Measurements from ENCODE around the gene MYO1B. TPM values are rescaled to one million over a fixed set of nuclear protein-coding genes. Genes with fewer than 3 reads are reported as not detected.
A peak's percentile ranks its signal among the peaks of the same experiment; 100 is the strongest.

Gene MYO1B
- total RNA-seq, 1 donor: 0.27 TPM

GRCh38 chr2:191389288-191389687, 144.1 kb downstream of the MYO1B start:
- no peak for DNase-seq (ENCODE audit: low read depth in 2 of 3, low spot score in 2 of 3)

- no peak for DNase-seq (ENCODE audit: low read depth in 2 of 3, low spot score in 2 of 3)
These were observed 146.0 kb downstream of the MYO1B start for GRCh38 chr2:191391171-191391570.

GRCh38 chr2:191394043-191394442, 148.8 kb downstream of the MYO1B start:
- no peak for DNase-seq (ENCODE audit: low read depth in 2 of 3, low spot score in 2 of 3)

GRCh38 chr2:191396794-191397193, 151.6 kb downstream of the MYO1B start:
- no peak for DNase-seq (ENCODE audit: low read depth in 2 of 3, low spot score in 2 of 3)

- no peak for DNase-seq (ENCODE audit: low read depth in 2 of 3, low spot score in 2 of 3)
These were observed 154.4 kb downstream of the MYO1B start for GRCh38 chr2:191399601-191400000.

GRCh38 chr2:191401287-191401686, 156.1 kb downstream of the MYO1B start:
- no peak for DNase-seq (ENCODE audit: low read depth in 2 of 3, low spot score in 2 of 3)

- no peak for DNase-seq (ENCODE audit: low read depth in 2 of 3, low spot score in 2 of 3)
These were observed 157.9 kb downstream of the MYO1B start for GRCh38 chr2:191402966-191403565.

- peak in 2 of 3 donors; percentile 9 to 65 for DNase-seq (ENCODE audit: low read depth in 2 of 3, low spot score in 2 of 3)
These were observed 159.4 kb downstream of the MYO1B start for GRCh38 chr2:191404568-191404991.

GRCh38 chr2:191405546-191405945, 160.3 kb downstream of the MYO1B start:
- DNase-seq (ENCODE audit: low read depth in 2 of 3, low spot score in 2 of 3): no peak

- DNase-seq (ENCODE audit: low read depth in 2 of 3, low spot score in 2 of 3): no peak
These were observed 165.6 kb downstream of the MYO1B start for GRCh38 chr2:191410646-191411436.

GRCh38 chr2:191411472-191411871, 166.3 kb downstream of the MYO1B start:
- no peak for DNase-seq (ENCODE audit: low read depth in 2 of 3, low spot score in 2 of 3)

GRCh38 chr2:191412353-191412752, 167.1 kb downstream of the MYO1B start:
- no peak for DNase-seq (ENCODE audit: low read depth in 2 of 3, low spot score in 2 of 3)

- no peak for DNase-seq (ENCODE audit: low read depth in 2 of 3, low spot score in 2 of 3)
These were observed 169.9 kb downstream of the MYO1B start for GRCh38 chr2:191415101-191415500.

GRCh38 chr2:191415858-191416257, 170.7 kb downstream of the MYO1B start:
- DNase-seq (ENCODE audit: low read depth in 2 of 3, low spot score in 2 of 3): no peak

- DNase-seq (ENCODE audit: low read depth in 2 of 3, low spot score in 2 of 3): no peak
These were observed 172.5 kb downstream of the MYO1B start for GRCh38 chr2:191417746-191418145.

GRCh38 chr2:191421950-191422349, 176.7 kb downstream of the MYO1B start:
- DNase-seq (ENCODE audit: low read depth in 2 of 3, low spot score in 2 of 3): no peak

GRCh38 chr2:191427031-191427430, 181.8 kb downstream of the MYO1B start:
- no peak for DNase-seq (ENCODE audit: low read depth in 2 of 3, low spot score in 2 of 3)

GRCh38 chr2:191428141-191428540, 182.9 kb downstream of the MYO1B start:
- DNase-seq (ENCODE audit: low read depth in 2 of 3, low spot score in 2 of 3): no peak

- no peak for DNase-seq (ENCODE audit: low read depth in 2 of 3, low spot score in 2 of 3)
These were observed 185.3 kb downstream of the MYO1B start for GRCh38 chr2:191430476-191430875.

- no peak for DNase-seq (ENCODE audit: low read depth in 2 of 3, low spot score in 2 of 3)
These were observed 186.9 kb downstream of the MYO1B start for GRCh38 chr2:191432121-191432520.

- no peak for DNase-seq (ENCODE audit: low read depth in 2 of 3, low spot score in 2 of 3)
These were observed 188.9 kb downstream of the MYO1B start for GRCh38 chr2:191434072-191434471.

- DNase-seq (ENCODE audit: low read depth in 2 of 3, low spot score in 2 of 3): no peak
These were observed 189.9 kb downstream of the MYO1B start for GRCh38 chr2:191435141-191435540.

Data from hematopoietic multipotent progenitor cell (in vitro differentiated cells).